Fibroblast of upper back skin (primary cell): Measurements from ENCODE around the gene SMURF1.

Source experiments
- DNase-seq: peaks from one replicate; pipeline ENCODE4 v3.0.0-alpha.2; 2013

Gene SMURF1

DNA sequence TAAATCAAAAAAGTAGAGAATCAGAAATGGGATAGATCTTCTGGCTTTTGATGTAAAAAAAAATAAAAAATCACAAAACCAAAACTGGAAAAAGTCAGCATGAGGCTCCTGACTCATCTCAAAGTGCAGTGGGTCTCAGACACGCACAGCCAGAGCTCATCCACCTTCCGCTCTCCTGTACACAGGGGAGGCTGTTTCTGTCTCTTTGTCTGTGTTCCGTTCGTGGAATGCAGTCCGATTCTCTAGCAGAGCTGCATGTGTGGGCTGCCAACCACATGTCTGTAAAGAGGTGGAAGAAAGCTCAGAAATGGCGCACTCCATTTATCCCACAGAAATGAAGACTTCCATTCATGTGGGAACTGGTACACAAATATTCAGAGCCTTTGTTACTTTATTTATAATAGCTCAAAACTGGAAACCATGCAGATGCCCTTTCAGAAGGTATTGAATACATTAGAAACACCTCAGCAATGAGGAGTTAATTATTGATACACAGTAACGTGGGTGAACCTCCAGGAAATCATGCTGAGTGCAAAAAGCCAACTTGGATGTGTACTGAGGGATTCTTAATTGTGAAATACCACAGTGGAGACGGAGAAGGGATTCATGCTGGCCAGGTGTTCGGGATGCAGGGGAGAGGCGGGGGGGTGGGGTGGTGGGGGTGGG is 142.3 kb downstream of the SMURF1 start:
- DNase-seq = peak; percentile 52

DNA sequence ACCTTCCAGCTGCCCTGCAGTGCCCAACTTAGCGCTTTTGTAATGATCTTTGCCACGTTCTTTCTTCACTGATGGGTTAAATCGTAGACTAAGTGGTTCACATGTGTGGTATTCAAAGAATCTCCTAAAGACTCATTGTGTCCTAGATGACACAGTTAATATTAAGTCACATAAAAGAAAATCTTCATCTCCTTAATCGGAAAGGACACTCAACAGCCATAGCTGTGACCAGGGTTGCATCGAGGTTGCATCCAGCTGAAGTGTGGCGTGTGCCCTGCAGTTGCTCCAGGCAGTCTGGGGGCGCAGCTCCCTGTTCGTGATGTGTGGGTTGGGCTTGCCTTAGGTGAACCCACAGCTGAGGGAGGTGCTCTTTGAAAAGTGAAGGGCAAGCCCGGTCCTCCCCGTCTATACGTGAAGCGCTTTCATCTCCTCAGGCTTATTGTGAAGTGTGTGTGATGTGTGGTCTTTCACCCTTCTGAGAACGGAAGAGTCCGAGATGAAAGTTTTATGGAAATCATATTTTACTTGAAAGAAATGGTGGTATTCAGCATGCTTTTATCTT is 142.9 kb downstream of the SMURF1 start:
- DNase-seq = peak; percentile 18

DNA sequence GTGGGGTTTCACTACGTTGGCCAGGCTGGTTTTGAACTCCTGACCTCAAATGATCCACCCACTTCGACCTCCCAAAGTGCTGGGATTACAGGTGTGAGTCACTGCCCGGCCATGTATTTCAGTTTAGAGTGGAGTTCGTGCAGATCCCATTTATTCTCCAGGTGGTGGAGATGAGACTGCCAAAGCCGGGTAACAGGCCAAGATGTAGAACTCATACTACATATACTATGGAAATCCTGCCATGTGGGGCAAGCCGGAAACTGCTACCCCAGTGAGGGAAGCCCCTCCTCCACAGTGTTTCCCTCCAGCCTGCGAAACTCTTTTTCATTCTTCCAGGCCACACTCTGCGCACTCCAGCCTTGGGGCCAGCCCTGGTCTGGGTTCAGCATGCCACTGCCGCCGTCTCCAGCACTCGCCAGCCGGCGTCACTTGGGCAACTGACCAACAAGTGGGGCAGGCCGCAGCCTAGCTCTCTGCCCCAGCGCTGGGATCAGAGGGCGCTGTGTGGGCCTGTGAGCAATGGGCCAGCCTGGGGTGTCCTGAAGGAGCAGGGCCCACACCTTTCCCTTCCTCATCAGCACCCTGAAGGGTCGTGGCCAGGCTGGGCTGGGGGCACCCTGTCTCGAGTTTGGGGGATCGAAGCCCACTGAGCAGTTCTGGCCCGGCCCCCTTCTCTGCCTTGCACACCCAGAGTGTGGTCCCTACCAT is 143.6 kb downstream of the SMURF1 start:
- peak; percentile 14 for DNase-seq

DNA sequence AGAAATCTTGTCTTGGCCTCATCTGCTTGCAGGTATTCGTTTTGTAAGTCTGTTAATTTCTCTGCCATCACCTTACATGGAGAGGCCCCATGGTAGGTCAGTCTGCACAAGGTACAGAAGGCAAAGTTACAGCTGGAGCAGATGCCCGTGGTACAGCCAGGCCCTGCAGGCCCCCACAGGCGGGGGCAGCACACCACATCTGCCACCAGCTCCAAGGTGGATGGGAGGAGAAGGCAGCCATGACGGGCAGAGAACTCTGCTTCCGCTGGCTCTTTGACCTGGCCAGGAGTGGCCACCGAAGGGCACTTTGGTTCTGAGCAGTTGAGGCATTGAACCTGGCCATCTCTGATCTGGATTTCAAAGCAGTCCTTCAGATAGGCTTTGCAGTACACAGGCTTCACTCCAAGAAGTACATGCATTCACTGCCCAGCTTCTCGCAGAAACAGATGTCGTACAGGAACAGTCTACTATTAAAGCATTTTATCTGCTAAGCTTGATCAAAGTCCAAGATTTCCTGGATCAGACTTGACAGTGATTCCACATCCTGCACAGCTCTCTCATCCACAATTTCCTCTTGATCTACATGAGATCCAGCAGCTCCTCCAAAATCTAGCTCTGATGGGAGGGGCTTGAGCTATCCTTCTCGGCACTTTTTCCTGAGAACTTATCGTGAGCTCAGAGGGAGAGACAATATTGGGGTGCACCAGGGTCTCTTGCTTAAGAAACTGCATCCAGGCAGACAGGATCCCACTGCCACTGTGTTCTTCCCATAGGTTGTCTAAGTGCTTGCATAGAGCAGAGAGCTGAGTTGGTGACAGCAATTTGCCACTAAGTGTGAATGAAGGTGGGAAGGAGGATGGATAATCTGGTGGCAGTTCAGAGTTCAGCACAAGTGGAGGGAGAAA is 144.8 kb downstream of the SMURF1 start:
- DNase-seq = peak; percentile 18

DNA sequence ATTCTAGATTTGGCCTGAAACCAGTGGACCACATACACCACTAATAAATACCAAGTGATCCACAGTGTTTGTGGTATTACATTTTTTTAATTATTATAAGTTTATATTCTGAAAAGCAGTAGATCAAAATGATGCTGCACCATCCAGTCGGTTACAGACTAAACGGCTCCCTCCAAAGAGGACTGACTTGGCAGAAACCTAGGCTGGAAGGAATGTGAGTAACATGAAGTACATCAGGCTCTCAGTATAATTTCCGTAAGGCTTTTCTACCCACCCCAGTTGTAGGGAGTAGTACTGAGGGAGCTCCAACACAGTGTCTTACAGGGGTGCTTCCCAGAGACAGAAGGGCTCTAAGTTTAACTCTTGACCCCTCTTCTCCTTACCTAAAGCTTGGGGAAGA is 146.1 kb downstream of the SMURF1 start:
- peak; percentile 24 for DNase-seq

DNA sequence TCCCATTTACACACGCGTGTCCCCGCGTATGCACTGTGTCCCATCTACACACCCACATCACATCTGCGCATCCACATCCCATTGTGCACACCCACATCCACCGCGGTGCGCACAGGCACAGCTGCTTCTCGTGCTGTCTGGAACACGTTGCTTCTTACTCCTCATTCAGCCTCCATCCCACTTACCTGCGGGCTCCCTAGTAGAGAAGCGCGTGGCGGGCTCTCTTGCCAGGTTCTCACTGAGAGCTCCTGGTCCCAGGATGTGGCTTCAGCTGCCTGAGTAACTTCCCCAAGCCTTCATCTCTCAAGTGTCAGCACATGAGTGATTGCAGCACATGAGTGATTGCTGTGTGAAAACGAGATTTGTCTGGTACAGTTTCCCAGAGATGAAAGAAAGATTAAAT is 147.8 kb downstream of the SMURF1 start:
- no peak for DNase-seq

DNA sequence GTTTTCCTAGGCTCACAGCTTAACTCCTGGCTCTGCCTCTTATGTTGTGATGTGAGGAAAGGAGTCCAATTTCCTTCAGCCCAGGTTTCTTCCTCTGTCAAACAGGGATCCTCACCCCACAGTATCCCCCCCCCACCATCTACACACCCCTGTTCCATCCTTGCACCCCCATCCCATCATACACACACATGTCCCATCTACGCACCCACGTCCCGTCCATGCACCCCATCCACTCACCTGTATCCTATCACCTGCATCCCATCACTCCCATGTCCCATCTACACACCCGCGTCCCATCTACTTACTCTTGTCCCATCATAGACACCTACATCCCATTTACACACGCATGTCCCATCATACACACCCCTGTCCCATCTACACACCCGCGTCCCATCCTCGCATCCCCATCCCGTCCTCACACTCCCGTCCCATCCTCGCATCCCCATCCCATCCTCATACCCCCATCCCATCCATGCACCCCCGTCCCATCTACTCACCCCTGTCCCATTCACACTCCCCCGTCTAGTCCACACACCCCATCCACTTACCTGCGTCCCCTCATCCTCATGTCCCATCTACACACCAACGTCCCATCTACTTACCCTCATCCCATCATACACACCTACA is 148.3 kb downstream of the SMURF1 start:
- DNase-seq = no peak

DNA sequence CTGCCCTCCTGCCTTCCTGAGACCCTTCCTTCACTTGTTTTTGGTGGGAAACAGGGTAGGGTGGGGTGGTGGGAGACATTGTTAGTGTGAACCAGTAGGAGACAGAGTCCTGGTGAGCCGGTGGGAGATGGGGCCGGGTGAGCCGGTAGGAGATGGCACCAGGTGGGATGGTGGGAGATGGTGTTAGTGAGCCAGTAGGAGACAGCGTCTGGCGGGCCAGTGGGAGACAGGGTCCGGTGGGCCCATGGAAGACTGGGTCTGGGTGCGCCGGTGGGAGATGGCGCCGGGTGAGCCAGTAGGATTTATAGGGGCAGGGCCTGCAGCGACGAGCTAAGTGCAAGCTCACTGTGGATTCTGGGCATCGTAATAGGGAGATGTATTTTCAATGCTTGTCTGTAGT is 148.8 kb downstream of the SMURF1 start:
- no peak for DNase-seq

DNA sequence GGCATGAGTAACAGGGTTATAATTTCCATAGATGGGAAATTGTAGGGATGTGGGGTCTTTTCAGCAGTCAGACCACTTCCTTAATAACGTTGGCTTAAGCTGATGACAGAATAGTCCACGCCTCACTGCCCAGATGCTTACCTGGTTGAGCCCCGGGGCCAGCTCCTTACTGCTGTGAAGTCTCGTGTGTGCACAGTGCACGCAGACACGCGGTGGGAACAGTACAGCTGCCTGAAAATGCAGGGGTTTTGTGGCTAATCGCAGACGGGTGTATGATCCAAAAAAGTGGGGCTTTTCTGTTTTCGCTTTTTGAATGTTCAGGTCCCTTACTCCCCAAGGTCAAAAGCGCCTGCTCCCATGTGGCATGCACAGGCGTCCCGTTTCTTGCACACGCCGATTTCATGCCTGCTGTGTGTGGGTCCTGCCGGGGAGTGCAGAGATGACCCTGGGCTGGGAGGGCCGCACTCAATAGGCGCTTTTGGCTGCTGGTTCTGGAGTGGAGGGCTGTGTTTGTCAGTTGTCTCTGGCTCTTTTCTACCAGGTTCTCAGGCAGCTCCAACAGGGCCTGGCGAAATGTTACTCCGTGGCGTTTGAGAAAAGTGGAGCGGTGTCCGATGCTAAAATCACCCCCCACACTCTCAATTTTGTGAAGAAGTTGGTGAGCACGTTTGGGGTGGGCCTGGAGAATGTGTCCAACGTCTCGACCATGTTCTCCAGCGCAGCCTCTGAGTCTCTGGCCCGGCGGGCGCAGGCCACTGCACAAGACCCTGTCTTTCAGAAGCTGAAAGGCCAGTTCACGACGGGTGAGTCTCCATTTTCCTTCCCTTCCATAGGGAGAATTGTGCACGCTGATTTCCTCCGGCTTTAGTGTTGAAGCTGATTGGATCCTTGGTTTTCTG is 149.6 kb downstream of the SMURF1 start:
- no peak for DNase-seq

DNA sequence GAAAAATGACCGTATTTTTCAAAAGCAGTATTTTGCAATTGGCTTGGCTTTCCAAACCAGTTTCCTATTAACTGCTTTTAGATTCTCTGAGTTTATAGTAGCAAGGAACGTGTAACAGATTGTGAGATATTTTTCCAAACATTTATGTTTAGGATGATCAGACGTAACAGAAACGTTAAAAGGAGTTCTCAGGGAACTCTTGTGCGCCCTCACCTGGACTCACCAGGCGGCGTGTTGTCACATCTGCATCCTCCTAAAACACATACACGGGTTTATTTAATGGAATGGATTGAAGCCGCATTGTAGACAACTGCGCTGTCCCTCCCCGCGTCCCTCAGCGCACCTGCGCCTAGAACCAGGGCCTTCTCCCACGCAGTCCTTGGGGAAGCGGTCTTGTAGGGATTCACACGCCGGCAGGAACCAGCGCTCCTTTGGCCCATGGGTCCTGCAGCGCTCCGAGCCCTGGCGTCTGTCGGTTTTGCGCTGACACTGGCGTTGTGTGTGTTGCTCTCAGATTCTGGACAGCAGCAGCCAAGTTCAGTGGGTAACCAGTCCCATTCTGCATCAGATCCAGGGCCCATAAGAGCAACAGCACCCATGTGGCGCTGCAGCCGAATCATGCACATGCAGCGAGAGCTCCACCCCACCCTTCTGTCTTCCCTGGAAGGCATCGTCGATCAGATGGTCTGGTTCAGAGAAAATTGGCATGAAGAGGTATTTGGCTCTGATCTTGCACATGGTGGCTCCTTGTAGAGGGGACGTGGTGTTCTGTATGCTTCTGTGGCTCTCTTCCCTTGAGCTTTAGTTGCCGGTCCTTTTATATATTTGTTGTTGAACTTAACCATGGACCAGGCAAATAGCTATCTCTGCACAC is 150.6 kb downstream of the SMURF1 start:
- no peak for DNase-seq

DNA sequence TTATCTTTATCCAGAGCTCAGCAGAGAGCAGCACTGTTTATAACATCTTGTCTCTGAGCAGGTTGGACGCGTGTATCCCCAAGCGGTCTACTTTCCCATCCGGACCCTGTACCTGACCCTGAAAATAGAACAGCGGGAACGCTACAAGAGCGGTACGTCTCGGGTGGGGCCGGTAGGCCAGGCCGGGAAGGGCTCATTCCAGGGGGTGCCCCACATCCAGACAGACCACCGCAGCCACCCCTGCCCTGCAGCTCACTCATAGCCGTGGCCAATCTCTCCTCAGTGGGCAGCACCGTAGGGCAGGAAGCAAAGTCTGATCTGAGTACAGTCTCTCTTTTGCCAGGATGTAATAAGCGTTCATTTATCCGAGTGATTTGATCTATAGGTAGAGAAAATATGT is 151.8 kb downstream of the SMURF1 start:
- DNase-seq = no peak

DNA sequence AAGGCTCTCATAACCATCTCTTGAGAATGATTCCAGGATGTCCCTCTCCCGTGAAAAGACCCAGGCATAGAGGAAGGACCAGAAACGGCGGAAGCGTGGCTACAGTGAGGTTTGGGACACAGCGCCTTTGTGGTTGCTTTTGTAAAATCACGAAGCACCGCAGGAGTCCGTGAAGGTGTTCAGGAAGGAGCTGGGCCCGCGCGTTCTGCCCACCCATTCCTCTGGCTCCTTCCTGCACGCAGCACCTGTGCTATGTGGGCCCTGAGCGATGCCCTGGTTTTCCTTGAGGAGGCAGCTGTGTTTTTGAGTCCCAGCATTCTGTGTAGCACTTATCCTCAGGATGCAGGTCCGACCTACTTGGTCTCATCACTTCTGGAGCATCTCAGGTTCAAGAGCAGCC is 152.8 kb downstream of the SMURF1 start:
- no peak for DNase-seq

DNA sequence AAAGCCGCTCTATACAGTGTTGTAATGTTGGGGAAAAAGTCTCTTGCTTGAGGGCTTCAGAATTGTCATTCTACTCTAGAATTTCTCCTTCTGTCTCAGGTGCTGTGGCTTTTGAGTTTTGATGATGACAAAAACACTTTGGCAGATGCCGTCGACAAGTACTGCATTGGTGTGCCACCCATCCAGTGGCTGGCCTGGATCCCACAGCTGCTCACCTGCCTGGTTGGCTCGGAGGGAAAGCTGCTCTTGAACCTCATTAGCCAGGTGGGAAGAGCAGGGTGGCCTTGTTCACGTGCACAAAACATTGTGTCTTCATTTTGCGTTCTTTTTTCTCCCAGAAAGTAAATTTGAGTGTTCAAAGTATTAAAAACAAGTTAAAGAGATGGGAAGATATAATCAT is 153.6 kb downstream of the SMURF1 start:
- DNase-seq = no peak

DNA sequence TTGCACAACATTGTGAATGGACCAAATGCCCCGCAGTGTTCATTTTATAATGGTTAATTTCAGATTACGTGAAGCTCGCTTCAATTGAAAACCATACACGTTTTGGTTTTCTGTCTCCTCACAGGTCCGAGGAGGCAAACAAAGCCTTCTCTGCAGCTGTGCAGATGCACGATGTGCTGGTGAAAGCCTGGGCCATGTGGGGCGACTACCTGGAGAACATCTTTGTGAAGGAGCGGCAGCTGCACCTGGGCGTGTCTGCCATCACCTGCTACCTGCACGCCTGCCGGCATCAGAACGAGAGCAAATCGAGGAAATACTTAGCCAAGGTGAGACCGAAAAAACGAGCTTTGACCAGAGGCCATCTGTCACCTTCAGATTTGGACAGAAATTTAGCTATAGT is 155.3 kb downstream of the SMURF1 start:
- DNase-seq = no peak

DNA sequence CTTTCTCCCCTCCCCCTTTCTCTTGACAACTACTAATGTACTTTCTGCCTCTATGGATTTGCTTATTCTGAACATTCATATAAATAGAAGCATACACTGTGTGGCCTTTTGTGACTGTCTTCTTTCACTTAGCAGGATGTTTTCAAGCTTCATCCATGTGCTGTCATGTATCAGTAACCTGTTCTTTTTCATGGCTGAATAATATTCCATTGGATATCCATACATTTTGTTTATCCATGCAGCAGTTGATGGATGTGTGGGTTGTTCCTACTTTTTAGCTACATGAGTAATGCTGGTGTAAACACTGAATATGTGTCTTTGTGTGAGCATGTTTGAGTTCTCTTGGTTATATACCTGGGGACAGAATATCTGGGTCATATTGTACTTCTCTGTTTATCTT is 158.0 kb downstream of the SMURF1 start:
- no peak for DNase-seq

DNA sequence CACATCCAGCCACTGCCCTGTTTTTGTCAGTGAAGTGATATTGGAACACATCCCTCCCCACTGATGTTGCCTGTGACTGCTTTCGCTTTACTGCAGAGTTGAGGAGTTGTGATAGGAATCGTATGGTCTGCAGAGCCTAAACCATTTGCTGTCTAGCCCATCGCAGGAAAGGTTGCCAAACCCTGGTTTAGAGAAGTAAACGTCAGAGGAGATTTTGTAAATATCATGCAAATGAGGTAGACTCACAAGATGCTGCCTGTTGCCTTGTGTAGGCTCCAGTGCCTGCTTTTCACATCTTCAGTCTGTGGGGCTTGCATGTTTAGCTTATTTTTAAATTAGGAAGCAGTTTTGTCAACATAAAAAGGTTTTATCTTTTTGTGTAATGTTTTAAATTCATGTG is 158.5 kb downstream of the SMURF1 start:
- DNase-seq = no peak

DNA sequence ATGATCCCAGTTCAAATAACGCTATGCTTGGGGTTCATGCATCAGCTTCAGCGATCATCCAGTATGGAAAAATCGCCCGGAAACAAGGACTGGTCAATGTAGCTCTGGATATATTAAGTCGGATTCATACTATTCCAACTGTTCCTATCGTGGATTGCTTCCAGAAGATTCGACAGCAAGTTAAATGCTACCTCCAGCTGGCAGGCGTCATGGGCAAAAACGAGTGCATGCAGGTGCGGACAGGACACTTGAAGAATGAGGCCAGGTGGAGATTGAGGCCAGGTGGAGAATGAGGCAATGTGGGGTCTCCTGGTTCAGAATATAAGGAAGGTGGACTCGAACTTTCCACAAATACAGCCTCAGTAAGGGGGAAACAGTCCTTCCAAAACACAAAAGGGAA is 159.8 kb downstream of the SMURF1 start:
- DNase-seq = no peak

DNA sequence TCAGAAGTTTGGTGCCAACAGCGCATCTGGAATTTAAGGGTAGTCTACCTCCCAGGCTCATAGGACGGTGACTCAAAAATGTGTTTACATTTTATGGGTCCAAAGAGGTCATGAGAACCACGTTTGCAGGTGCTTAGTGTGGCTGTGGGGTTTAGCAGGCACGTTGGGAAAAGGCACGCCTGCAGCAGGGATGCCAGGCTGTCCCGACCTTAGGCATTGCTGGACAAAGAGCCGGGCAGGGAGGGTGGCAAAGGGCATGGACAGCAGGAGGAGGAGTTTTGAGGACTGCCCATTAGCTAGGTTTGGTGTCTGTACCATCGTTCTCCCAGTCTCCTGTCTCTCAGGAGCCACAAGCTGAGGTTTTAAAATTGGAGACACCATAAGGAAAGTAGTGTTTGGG is 161.2 kb downstream of the SMURF1 start:
- no peak for DNase-seq

DNA sequence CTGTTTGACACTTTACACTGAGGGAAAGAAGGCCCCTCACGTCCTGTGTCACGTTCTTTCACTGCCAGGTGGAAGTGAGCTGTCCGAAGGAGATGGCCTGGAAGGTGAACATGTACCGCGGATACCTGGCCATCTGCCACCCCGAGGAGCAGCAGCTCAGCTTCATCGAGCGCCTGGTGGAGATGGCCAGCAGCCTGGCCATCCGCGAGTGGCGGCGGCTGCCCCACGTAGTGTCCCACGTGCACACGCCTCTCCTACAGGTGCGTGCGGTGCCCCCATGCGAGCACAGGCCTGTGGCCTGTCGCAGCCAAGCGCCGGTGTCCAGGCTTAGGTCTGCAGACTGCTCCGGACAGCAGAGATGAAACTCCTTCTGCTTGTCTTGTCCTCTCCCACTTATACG is 162.2 kb downstream of the SMURF1 start:
- no peak for DNase-seq

DNA sequence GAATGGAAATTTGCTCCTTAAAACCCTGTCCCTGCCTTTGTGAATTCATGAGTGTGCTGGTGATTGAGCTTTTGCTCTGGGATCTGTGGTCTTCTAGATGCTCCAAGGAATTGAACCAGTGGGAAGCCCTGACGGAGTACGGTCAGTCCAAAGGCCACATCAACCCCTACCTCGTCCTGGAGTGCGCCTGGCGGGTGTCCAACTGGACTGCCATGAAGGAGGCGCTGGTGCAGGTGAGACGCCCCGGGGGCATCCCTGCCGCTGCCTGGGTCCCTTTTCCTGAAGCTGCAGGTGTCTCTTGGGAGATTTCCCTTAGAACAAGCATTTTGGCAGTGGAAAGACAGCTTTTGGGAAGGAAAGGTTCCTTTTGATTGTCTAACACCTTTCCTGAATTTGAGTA is 165.2 kb downstream of the SMURF1 start:
- no peak for DNase-seq
